Testis (tissue), 2 donors: ENCODE data around the gene YY1AP1.

Source experiments
- POLR2A ChIP-seq: fragments of 450-650 bp; IDR thresholded peaks from one replicate; pipeline ENCODE4 v1.6.1; 2017; ENCODE audit warnings: antibody characterized with exemption, mild to moderate bottlenecking, moderate library complexity
- TF ChIP-seq, protein P1 (sequence below), 3 experiments: fragments of 450-650 bp in 2 of 3; fragments of 200-600 bp in 1 of 3; sonication (generic) in 1 of 3; IDR thresholded peaks; one replicate each; pipeline ENCODE4 v1.5.1; 2016 to 2019; ENCODE audit warnings: antibody characterized with exemption in 3 of 3, mild to moderate bottlenecking in 2 of 3, moderate library complexity in 1 of 3

- TF ChIP-seq, protein P1, sequence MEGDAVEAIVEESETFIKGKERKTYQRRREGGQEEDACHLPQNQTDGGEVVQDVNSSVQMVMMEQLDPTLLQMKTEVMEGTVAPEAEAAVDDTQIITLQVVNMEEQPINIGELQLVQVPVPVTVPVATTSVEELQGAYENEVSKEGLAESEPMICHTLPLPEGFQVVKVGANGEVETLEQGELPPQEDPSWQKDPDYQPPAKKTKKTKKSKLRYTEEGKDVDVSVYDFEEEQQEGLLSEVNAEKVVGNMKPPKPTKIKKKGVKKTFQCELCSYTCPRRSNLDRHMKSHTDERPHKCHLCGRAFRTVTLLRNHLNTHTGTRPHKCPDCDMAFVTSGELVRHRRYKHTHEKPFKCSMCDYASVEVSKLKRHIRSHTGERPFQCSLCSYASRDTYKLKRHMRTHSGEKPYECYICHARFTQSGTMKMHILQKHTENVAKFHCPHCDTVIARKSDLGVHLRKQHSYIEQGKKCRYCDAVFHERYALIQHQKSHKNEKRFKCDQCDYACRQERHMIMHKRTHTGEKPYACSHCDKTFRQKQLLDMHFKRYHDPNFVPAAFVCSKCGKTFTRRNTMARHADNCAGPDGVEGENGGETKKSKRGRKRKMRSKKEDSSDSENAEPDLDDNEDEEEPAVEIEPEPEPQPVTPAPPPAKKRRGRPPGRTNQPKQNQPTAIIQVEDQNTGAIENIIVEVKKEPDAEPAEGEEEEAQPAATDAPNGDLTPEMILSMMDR (IDR thresholded peaks at IDR 0.05), result no peak
- no peak for TF ChIP-seq POLR2A
Measured at GRCh38 chr1:155713075-155713474, 24.5 kb upstream of the YY1AP1 start.
